Panc1 (cell line): ENCODE data around the gene NRG2.

Source experiments
- POLR2AphosphoS5 ChIP-seq: IDR thresholded peaks from 2 replicates; pipeline ENCODE4 v1.6.1; 2012; ENCODE audit warnings: mild to moderate bottlenecking, low read depth, low read length, moderate library complexity
- SIN3A ChIP-seq: IDR thresholded peaks from 2 replicates; pipeline ENCODE4 v1.6.1; 2012; ENCODE audit warnings: low read depth, mild to moderate bottlenecking, low read length, moderate library complexity, borderline replicate concordance; ENCODE audit not compliant: insufficient read depth
- TF ChIP-seq, protein P1 (sequence below): fragments of 450-650 bp; IDR thresholded peaks from 2 replicates; pipeline ENCODE4 v1.5.1; 2017; ENCODE audit warnings: mild to moderate bottlenecking
- TF ChIP-seq, protein P2 (sequence below), 2 experiments: IDR thresholded peaks; 2 replicates each; pipeline ENCODE4 v1.6.1; 2011 to 2012; ENCODE audit warnings: low read depth in 2 of 2, control low read depth in 1 of 2, low read length in 1 of 2, mild to moderate bottlenecking in 1 of 2, moderate library complexity in 1 of 2; ENCODE audit not compliant: insufficient read depth in 1 of 2

DNA sequence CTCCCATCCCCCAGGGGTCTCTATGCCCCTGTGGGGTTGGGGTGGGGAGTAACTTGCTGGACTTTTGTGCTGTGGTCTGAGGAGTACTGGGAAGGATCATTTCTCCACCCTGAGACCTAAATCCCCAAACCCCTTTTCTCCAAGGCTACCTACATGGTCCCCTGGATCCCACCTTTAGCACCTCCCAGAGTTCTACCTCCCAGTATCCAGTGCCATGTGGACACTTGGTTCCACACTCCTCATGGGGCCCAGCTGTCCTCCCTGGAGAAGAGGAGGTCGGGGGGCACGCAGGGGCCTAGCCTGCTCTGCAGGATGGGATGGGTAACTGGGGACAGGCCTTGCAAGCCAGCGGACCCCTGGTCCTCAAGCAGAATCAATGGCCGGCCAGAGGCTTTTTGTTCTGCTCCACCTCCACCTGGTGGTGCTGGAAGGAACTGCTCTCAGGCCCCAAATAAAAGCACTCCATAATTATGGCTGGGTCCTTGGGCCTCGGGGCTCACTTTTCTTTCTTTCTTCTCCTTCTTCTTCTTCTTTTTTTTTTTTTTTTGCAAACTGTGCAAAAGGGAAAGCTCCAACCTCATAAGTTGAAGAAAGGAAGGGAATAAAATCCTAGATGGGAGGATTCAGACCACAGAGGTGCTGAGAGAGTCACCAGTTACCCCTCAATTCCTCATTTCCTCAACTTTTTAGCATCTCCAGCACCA is 179.1 kb downstream of the NRG2 start:
- TF ChIP-seq, protein P1, sequence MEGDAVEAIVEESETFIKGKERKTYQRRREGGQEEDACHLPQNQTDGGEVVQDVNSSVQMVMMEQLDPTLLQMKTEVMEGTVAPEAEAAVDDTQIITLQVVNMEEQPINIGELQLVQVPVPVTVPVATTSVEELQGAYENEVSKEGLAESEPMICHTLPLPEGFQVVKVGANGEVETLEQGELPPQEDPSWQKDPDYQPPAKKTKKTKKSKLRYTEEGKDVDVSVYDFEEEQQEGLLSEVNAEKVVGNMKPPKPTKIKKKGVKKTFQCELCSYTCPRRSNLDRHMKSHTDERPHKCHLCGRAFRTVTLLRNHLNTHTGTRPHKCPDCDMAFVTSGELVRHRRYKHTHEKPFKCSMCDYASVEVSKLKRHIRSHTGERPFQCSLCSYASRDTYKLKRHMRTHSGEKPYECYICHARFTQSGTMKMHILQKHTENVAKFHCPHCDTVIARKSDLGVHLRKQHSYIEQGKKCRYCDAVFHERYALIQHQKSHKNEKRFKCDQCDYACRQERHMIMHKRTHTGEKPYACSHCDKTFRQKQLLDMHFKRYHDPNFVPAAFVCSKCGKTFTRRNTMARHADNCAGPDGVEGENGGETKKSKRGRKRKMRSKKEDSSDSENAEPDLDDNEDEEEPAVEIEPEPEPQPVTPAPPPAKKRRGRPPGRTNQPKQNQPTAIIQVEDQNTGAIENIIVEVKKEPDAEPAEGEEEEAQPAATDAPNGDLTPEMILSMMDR = peak; percentile 88
- no peak for TF ChIP-seq POLR2AphosphoS5
- TF ChIP-seq, protein P2, sequence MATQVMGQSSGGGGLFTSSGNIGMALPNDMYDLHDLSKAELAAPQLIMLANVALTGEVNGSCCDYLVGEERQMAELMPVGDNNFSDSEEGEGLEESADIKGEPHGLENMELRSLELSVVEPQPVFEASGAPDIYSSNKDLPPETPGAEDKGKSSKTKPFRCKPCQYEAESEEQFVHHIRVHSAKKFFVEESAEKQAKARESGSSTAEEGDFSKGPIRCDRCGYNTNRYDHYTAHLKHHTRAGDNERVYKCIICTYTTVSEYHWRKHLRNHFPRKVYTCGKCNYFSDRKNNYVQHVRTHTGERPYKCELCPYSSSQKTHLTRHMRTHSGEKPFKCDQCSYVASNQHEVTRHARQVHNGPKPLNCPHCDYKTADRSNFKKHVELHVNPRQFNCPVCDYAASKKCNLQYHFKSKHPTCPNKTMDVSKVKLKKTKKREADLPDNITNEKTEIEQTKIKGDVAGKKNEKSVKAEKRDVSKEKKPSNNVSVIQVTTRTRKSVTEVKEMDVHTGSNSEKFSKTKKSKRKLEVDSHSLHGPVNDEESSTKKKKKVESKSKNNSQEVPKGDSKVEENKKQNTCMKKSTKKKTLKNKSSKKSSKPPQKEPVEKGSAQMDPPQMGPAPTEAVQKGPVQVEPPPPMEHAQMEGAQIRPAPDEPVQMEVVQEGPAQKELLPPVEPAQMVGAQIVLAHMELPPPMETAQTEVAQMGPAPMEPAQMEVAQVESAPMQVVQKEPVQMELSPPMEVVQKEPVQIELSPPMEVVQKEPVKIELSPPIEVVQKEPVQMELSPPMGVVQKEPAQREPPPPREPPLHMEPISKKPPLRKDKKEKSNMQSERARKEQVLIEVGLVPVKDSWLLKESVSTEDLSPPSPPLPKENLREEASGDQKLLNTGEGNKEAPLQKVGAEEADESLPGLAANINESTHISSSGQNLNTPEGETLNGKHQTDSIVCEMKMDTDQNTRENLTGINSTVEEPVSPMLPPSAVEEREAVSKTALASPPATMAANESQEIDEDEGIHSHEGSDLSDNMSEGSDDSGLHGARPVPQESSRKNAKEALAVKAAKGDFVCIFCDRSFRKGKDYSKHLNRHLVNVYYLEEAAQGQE (IDR thresholded peaks at IDR 0.05; ENCODE audit: insufficient read depth in 1 of 2, low read depth in 2 of 2, low read length in 1 of 2) = no peak
- TF ChIP-seq SIN3A = no peak
